Parathyroid adenoma (tissue), 2 donors: ENCODE measurements around the gene AGAP3.

Experiments
- H2AFZ ChIP-seq: fragments of 300-600 bp; sonication (generic); one replicate; pipeline ENCODE4 v1.7.0; 2017; ENCODE audit warnings: antibody characterized with exemption, mild to moderate bottlenecking
- H3K27ac ChIP-seq: fragments of 300-600 bp; sonication (generic); one replicate; pipeline ENCODE4 v1.7.0; 2017
- H3K27me3 ChIP-seq: fragments of 300-600 bp; sonication (generic); one replicate; pipeline ENCODE4 v1.7.0; 2017; ENCODE audit warnings: low read length; ENCODE audit not compliant: control insufficient read depth, insufficient read depth
- H3K36me3 ChIP-seq: fragments of 300-600 bp; sonication (generic); one replicate; pipeline ENCODE4 v1.7.0; 2017; ENCODE audit warnings: low read length; ENCODE audit not compliant: control insufficient read depth, insufficient read depth
- H3K4me1 ChIP-seq: fragments of 300-600 bp; sonication (generic); one replicate; pipeline ENCODE4 v1.7.0; 2017; ENCODE audit warnings: control low read depth
- H3K4me2 ChIP-seq: fragments of 300-600 bp; sonication (generic); one replicate; pipeline ENCODE4 v1.7.0; 2017; ENCODE audit warnings: low read length
- H3K4me3 ChIP-seq: fragments of 300-600 bp; sonication (generic); one replicate; pipeline ENCODE4 v1.7.0; 2017; ENCODE audit warnings: low read depth, low read length
- H3K79me2 ChIP-seq: fragments of 300-600 bp; sonication (generic); one replicate; pipeline ENCODE4 v1.7.0; 2017; ENCODE audit warnings: control low read depth
- H3K9ac ChIP-seq: fragments of 300-600 bp; sonication (generic); one replicate; pipeline ENCODE4 v1.7.0; 2017; ENCODE audit warnings: mild to moderate bottlenecking
- H3K9me3 ChIP-seq: fragments of 300-600 bp; sonication (generic); one replicate; pipeline ENCODE4 v1.7.0; 2017; ENCODE audit warnings: low read length; ENCODE audit not compliant: control insufficient read depth
- TF ChIP-seq, protein P1 (sequence below): fragments of 300-600 bp; sonication (generic); IDR thresholded peaks from one replicate; pipeline ENCODE4 v1.7.0; 2017; ENCODE audit warnings: antibody characterized with exemption, mild to moderate bottlenecking
- donor health status: primary hyperparathyroidism.

Gene AGAP3

GRCh38 chr7:151057989-151058780 lies 28.1 kb upstream of the AGAP3 start:
- no peaks in the 10 kb centered on the region for H3K9me3 ChIP-seq
- no peaks in the 10 kb centered on the region for H3K27me3 ChIP-seq
- H3K4me2 ChIP-seq = peak overlapping the region; percentile 91
- peaks cover 2% of the 10 kb centered on the region for H3K79me2 ChIP-seq
- H3K9ac ChIP-seq = peak overlapping the region; percentile 37
- no peaks in the 10 kb centered on the region for H3K36me3 ChIP-seq
- H3K27ac ChIP-seq = peak overlapping the region; percentile 100
- TF ChIP-seq, protein P1, sequence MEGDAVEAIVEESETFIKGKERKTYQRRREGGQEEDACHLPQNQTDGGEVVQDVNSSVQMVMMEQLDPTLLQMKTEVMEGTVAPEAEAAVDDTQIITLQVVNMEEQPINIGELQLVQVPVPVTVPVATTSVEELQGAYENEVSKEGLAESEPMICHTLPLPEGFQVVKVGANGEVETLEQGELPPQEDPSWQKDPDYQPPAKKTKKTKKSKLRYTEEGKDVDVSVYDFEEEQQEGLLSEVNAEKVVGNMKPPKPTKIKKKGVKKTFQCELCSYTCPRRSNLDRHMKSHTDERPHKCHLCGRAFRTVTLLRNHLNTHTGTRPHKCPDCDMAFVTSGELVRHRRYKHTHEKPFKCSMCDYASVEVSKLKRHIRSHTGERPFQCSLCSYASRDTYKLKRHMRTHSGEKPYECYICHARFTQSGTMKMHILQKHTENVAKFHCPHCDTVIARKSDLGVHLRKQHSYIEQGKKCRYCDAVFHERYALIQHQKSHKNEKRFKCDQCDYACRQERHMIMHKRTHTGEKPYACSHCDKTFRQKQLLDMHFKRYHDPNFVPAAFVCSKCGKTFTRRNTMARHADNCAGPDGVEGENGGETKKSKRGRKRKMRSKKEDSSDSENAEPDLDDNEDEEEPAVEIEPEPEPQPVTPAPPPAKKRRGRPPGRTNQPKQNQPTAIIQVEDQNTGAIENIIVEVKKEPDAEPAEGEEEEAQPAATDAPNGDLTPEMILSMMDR = no peak
- H3K4me3 ChIP-seq = peak overlapping the region; percentile 87
- H3K4me1 ChIP-seq = peaks cover 34% of the 10 kb centered on the region
- peak overlapping the region; percentile 87 for H2AFZ ChIP-seq

DNA sequence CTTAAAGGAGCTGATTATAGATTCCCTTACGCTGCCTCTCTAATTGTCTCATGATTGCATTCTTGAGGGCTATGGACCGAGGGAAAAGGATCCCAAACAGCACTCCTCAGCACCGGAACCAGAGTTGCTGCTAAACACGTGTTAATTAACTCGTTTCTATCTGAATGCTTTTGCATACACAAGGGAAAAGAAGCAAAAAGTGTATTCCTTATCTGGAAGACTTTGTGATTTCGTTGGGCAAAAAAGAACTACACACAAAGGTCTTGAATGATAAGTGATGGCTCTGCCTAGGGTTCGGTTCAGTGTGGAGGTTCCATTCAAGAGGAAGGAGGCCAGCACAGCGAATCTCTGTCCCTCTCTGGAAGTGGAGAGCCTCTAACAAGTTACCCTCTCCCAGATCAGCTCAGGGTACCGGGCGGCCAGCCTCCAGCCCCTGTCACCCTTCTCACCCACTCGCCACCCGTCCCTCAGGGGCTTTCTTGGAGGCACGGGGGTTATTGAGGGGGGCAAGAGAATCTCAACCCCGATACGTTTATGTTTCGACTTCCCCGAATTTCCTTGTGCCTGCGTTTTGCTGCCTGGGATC lies 27.4 kb upstream of the AGAP3 start:
- H3K9ac ChIP-seq = peak overlapping the region; percentile 37

DNA sequence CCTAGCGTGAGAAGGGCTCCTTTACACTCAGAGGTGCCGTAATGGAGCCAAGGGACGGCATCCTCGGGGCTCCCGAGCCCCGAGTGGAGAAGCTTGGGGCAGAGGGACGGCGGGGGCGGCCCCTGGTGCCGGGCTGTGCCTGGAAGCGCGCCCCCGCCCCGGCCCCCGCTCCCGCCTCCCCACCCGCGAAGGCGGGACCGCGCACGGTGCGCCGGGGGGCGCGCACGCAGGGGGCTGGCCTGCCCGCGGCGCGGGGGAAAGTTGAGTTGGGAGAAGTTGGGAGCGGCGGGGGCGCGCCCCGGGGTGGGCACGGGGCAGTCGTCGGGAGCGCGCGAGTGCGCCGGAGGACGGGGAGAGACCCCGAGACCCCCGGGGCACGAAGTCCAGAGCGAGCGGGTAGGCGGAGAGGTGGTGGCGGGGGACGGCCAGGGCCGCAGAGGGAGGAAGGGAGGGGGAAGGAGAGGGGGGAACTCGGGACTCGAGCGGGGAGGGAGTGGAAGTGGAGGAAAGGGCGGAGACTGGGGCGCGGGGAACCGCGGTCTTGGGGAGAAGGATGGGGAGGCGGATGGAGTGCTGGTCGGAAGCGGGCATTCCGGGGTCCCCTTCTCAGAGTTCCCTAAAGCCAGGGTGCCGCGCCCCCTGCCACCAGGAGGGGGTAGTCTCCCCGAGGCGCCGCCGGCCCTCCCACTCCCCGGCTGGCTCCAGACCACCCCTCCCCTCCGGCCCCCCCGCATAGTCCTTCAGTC lies 26.7 kb upstream of the AGAP3 start, which contains the start of gene SLC4A2:
Gene SLC4A2 (plus strand): TSS at position 223 of the 746 bp plus-strand sequence. CDS start 2,399 bp downstream, outside the sequence.
- TF ChIP-seq, protein P1 = peak; percentile 61

More for the DNA sequence above, 27.4 kb upstream of the AGAP3 start:
- H3K4me3 ChIP-seq = peak overlapping the region; percentile 87
- no peaks in the 10 kb centered on the region for H3K36me3 ChIP-seq
- H3K9me3 ChIP-seq = no peaks in the 10 kb centered on the region
- peaks cover 40% of the 10 kb centered on the region for H3K4me1 ChIP-seq
- peak overlapping the region; percentile 91 for H3K4me2 ChIP-seq
- TF ChIP-seq, protein P1 = no peak
- peak overlapping the region; percentile 87 for H2AFZ ChIP-seq
- no peaks in the 10 kb centered on the region for H3K27me3 ChIP-seq
- peaks cover 2% of the 10 kb centered on the region for H3K79me2 ChIP-seq
- H3K27ac ChIP-seq = peak overlapping the region; percentile 100

GRCh38 chr7:151060113-151060415 lies 26.2 kb upstream of the AGAP3 start:
- H3K27me3 ChIP-seq = no peaks in the 10 kb centered on the region
- H3K4me1 ChIP-seq = peaks cover 51% of the 10 kb centered on the region
- H3K4me2 ChIP-seq = peak overlapping the region; percentile 91
- H3K4me3 ChIP-seq = peak overlapping the region; percentile 87
- H3K36me3 ChIP-seq = no peaks in the 10 kb centered on the region
- H2AFZ ChIP-seq = peak overlapping the region; percentile 87
- TF ChIP-seq, protein P1 = peak; percentile 1
- peak overlapping the region; percentile 78 for H3K9ac ChIP-seq
- H3K79me2 ChIP-seq = peaks cover 2% of the 10 kb centered on the region
- no peaks in the 10 kb centered on the region for H3K9me3 ChIP-seq
- peak overlapping the region; percentile 100 for H3K27ac ChIP-seq

More for the DNA sequence above, 26.7 kb upstream of the AGAP3 start, which contains the start of gene SLC4A2:
- Histone ChIP-seq H3K27me3 (no peaks in the 10 kb centered on the region), H3K4me2 (peak within 1 kb of the TSS; percentile 91), H3K4me1 (peaks cover 46% of the 10 kb centered on the region), H3K9me3 (no peaks in the 10 kb centered on the region), H3K27ac (peak within 1 kb of the TSS; percentile 100), H3K9ac (peak within 1 kb of the TSS; percentile 78), H3K4me3 (peak within 1 kb of the TSS; percentile 87), H3K79me2 (peaks cover 2% of the 10 kb centered on the region), H3K36me3 (no peaks in the 10 kb centered on the region), H2AFZ (peak within 1 kb of the TSS; percentile 87)
